ENCODE measurements around the gene ANTKMT.

Gene ANTKMT

DNA sequence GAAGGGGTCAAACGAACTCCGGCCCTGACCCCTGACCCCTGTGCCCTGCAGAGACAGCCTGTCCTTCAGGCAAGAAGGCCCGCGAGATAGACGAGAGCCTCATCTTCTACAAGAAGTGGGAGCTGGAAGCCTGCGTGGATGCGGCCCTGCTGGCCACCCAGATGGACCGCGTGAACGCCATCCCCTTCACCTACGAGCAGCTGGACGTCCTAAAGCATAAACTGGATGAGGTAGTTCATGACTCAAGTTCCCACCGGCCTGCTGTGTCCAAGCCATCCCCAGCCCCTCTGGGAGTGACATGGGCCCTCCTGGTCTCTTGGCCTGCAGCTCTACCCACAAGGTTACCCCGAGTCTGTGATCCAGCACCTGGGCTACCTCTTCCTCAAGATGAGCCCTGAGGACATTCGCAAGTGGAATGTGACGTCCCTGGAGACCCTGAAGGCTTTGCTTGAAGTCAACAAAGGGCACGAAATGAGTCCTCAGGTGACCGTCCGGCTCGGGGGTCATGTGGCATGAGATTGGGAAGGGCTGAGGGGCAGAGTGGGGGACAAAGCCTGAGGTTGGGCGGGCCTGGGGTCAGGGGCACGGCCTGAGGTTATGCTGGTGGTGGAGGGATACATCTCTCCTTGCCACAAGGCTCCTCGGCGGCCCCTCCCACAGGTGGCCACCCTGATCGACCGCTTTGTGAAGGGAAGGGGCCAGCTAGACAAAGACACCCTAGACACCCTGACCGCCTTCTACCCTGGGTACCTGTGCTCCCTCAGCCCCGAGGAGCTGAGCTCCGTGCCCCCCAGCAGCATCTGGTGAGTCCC is 45.3 kb downstream of the ANTKMT start:
- no peak for DNase-seq

DNA sequence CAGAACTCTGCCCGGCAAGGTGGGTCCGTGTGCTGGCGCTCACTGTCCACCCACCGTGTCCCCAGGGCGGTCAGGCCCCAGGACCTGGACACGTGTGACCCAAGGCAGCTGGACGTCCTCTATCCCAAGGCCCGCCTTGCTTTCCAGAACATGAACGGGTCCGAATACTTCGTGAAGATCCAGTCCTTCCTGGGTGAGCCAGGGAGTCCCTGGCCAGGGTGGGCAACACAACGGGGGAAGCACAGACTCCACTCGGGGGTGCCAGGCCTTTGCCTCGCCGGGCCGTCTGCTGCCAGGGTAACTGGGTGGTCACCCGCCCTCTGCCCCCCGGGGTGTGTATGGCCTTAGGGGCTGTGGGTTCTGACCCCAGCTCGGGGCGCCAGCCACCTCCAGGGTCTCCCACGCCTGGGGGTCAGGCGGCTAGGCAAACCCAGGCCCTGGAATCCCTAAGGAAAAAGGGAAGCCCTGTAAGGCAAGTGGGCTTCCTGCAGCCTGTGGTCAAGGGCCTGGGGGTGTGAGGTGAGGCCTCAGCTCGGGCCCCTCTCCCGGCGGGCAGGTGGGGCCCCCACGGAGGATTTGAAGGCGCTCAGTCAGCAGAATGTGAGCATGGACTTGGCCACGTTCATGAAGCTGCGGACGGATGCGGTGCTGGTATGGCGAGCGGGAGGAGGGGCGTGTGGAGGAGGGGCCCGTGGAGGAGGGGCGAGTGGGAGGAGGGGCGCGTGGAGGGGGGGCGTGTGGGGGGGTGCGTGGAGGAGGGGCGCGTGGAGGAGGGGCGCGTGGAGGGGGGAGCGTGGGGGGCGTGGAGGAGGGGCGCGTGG is 46.1 kb downstream of the ANTKMT start:
- DNase-seq: no peak

DNA sequence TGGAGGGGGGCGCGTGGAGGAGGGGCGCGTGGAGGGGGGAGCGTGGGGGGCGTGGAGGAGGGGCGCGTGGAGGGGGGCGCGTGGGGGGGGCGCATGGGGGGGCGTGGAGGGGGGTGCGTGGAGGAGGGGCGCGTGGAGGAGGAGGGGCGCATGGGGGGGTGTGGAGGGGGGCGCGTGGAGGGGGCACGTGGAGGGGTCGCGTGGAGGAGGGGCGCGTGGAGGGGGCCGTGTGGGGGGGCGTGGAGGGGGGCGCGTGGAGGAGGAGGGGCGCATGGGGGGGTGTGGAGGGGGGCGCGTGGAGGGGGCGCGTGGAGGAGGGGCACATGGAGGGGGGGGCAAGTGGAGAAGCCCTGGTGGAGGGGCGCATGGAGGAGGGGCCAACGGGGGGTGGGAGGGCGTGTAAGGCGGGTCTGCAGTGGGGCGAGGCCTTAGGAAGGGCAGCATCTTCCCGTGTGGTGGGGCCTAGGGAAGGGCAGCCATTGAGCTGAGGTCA is 46.8 kb downstream of the ANTKMT start:
- DNase-seq: no peak

DNA sequence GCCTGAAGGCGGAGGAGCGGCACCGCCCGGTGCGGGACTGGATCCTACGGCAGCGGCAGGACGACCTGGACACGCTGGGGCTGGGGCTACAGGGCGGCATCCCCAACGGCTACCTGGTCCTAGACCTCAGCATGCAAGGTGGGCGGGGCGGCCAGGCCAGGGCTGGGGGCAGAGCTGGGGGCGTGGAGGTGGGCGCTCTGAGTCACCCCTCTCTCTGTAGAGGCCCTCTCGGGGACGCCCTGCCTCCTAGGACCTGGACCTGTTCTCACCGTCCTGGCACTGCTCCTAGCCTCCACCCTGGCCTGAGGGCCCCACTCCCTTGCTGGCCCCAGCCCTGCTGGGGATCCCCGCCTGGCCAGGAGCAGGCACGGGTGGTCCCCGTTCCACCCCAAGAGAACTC is 47.5 kb downstream of the ANTKMT start:
- no peak for DNase-seq

DNA sequence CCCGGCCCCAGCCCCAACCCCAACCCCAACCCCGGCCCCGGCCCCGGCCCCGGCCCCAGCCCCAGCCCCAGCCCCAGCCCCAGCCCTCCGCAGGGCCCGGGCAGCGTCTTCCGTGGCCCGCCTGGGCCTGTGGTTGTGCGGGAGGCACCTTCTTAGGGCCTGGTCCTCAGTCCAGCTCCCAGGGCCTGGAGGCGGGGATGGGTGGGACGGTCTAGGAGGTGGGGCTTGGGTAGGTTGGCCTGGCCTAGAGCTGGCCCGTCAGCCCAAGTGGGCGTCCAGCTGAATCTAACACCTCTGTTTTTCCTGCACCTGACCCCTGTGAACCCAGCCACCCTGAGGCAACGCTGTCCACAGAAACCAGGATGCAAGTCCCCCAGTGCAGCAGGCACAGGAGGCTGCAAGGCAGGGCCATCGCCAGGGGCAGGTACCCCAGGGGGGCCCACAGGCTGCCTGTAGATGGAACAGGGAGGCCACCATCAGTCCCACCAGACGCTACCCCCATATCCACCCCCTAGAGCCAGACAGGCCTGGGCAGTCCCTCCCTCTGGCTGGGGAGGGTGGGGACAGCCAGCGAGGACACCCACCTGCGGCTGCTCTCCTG is 48.3 kb downstream of the ANTKMT start:
- DNase-seq: no peak

DNA sequence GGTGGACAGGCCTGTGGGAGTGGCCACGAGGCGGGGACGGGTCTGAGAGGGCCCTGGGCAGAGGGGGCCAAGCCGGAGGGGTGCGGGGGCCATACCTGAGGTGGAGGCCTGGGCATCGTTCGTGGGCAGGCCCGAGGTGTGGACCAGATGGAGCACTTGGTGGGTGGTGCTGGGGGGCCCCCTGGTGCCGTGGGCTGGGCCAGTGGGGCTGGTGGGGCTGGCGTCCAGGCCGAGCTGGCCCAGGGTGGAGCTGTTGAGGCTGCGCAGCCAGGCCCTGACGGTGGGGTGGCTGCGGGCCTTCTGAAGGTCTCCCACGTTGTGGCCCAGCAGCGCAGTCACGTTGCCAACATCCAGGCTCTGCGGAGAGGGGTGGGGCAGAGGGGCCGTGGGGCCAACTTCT is 49.0 kb downstream of the ANTKMT start:
- no peak for DNase-seq

DNA sequence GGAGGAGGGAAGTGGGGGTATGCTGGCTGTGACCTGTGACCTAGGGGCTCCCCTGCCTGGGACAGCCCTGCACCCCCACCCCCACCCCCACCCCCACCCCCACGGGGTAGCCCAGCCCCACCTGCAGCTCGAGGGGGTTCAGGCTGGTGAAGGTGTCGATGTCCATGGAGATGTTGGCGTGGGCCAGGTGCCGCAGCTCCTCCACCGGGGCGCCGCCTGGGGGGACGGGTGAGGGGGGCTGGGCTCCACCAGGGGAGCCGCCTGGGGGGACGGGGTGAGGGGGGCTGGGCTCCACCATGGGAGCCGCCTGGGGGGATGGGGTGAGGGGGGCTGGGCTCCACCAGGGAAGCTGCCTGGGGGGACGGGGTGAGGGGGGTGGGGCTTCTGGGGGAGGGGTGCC is 49.5 kb downstream of the ANTKMT start:
- DNase-seq: no peak

Measured in NCI-H1436 (cell line).